Heart right ventricle (tissue), 16 donors: ENCODE measurements around the gene VSX1. TPM values are rescaled to one million over a fixed set of nuclear protein-coding genes. Genes with fewer than 3 reads are reported as not detected.

Source experiments
- ATAC-seq, 8 donors: fragments of 200-7000 bp; cut with Tn5 transposase; one replicate each; pipeline ENCODE4 v1.9.1; 2020; ENCODE audit warnings: mild to moderate bottlenecking in 8 of 8, moderate library complexity in 8 of 8, moderate number of reproducible peaks in 1 of 8
- DNase-seq, 2 donors: peaks; one replicate each; pipeline ENCODE4 v3.0.0-alpha.2; 2020
- H3K27ac ChIP-seq, 10 donors: fragments of 200-600 bp; sonication (generic) in 2 of 10; one replicate each; pipeline versions ENCODE4 v1.5.0 to v1.8.0; 2020 to 2022; ENCODE audit warnings: mild to moderate bottlenecking in 3 of 10
- H3K27me3 ChIP-seq, 7 donors: fragments of 200-600 bp; one replicate each; pipeline ENCODE4 v1.8.0; 2021 to 2022; ENCODE audit warnings: mild to moderate bottlenecking in 2 of 7
- H3K36me3 ChIP-seq, 9 donors: fragments of 200-600 bp; sonication (generic) in 1 of 9; one replicate each; pipeline versions ENCODE4 v1.5.0 to v1.8.0; 2020 to 2022; ENCODE audit warnings: mild to moderate bottlenecking in 2 of 9
- H3K4me1 ChIP-seq, 9 donors: fragments of 200-600 bp; sonication (generic) in 1 of 9; one replicate each; pipeline versions ENCODE4 v1.5.0 to v1.8.0; 2020 to 2022; ENCODE audit warnings: mild to moderate bottlenecking in 4 of 9
- H3K4me3 ChIP-seq, 10 donors: fragments of 200-600 bp; sonication (generic) in 2 of 10; one replicate each; pipeline versions ENCODE4 v1.5.0 to v1.8.0; 2020 to 2022; ENCODE audit warnings: mild to moderate bottlenecking in 7 of 10, moderate library complexity in 2 of 10
- H3K9me3 ChIP-seq, 11 donors: fragments of 200-600 bp in 10 of 11; sonication (generic) in 2 of 11; one replicate each; pipeline versions ENCODE4 v1.5.0 to v1.8.0; 2013 to 2022; ENCODE audit warnings: mild to moderate bottlenecking in 2 of 11, control low read depth in 1 of 11, moderate library complexity in 1 of 11
- CTCF ChIP-seq, 9 donors: fragments of 200-600 bp; sonication (generic) in 2 of 9; IDR thresholded peaks; one replicate each; pipeline versions ENCODE4 v1.5.0 to v1.8.0; 2021 to 2022; ENCODE audit warnings: antibody characterized with exemption in 9 of 9, mild to moderate bottlenecking in 5 of 9, moderate library complexity in 1 of 9
- WGBS, 2 donors: extraction: QIAGEN DNeasy Blood & Tissue Kit; methylation state at CpG; one replicate each; pipeline ENCODE4 v1.1.7; 2013; ENCODE audit warnings: inconsistent platforms in 1 of 2; 5-methylcytosine and 5-hydroxymethylcytosine counted together
- intact Hi-C, 10 donors: fragments of 100-400 bp; cut with DNase I; formaldehyde crosslinking; loops; one replicate each; pipeline versions ENCODE4 v1.11.1 to v1.14.2; 2022
- polyA plus RNA-seq, 2 donors: library from polyadenylated mRNA; stranded (reverse); fragments of 200-250 nt; gene quantifications; one replicate each; pipeline ENCODE4 v1.2.3, GENCODE V29; 2013
- total RNA-seq, 10 donors: library from RNA; stranded (reverse); fragmentation: NEBNext Ultra II Directional in 3 of 10; extraction: Animal tissue kit (Norgen Biotek cat#: 25700) in 3 of 10; gene quantifications; one replicate each; pipeline versions ENCODE4 v1.2.1 to v1.2.4, GENCODE V29; 2021 to 2023
- donor health status: Arrhythmogenic right ventricular cardiomyopathy.
- donor health status: ischemic (EF 13 %, LVEDD 7.1; RV severe dilation, severe dysfunction).
- donor health status: healthy with polysubstance abuse.
- donor health status: DM: no; HTN: yes; CAD: no.
- donor health status: DM: no; HTN: no; CAD: no.
- donor health status: ischemic (EF 25% LVEDD 6.9; RV normal size, moderate dysfunction).
- donor health status: ischemic (EF 25% LVEDD 5.7; RV mildly dilated, moderate dysfunction).
- donor health status: healthy.
- donor health status: DM: yes; HTN: yes; CAD: no.
- donor health status: Ischemic cardiomyopathy.
- donor health status: ischemic (EF 35%, LVEDD 5.7; RV mildly dilated, moderate dysfunction).
- donor health status: nonischemic (EF 11% LVEDD 7.7; RV severe dilation, severe dysfunction).
- donor health status: DM: yes; HTN: yes; CAD: no.
- donor health status: PGD.
- donor health status: ischemic (EF 29% LVEDD 5.4; RV normal size, mild dysfunction).
- donor health status: nonischemic (EF 23%, LVEDD 6.1; RV moderate dilation, normal function).

VSX1 gene
- total and polyA plus RNA-seq, 12 donors = 0.16 to 0.79 (median 0.34) TPM; not detected in 2

DNA sequence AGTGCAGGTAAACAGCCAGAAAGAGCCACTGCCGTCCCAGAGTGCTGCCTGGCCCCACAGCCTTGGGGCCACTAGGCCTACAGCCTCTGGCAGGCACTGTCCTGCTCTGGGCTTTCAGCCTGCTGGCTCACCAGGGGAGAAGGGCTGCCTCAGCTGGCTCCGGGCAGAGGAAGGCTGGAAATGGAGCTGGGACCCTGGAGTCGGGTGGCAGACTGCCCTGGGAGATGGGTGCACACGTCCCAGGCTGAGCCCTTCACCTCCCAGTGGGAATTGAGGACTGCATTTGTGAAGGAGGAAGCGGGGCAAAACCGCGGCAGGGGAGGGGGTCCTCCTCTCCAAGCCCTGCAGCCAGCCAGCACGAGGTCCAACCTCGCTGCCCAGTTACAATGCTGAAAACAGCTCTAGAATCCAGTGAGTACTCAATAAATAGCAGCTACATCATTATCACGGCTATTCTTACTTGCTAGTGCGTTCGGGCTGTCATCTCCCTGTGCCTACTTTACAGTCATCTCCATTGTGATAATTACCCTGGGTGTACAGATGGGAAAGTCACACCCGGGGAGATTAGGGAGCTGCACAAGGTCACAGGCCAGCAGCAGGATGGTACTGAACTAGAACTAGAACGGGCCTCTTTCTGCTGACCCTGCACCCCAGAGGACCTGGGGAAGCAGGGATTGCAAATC lies 37.1 kb downstream of the VSX1 start:
- intact Hi-C loops = loop anchor here in 2 of 10 donors (10.0 kb wide), 2 partner anchors 200 to 1630 kb away; partner anchors contain the start of gene PYGB (in 1 of the 2)

DNA sequence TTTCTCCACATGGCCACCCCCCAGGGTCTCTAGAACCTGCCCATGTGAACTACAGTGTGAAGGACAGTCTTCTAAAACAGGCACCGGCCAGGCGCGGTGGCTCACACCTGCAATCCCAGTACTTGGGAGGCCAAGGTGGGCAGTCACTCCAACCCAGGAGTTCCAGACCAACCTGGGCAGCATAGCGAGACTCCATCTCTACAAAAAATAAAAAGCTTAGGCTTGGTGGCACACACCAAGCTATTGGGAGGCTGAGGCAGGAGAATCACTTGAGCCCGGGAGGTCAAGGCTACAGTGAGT lies 37.7 kb downstream of the VSX1 start:
- Histone ChIP-seq H3K27me3 (no peaks in the 10 kb centered on the region), H3K4me1 (peaks cover 56 to 100% (median 92%) of the 10 kb centered on the region in 9 donors), H3K9me3 (no peaks in the 10 kb centered on the region), H3K4me3 (no peak overlapping the region), H3K27ac (peak overlapping the region; percentile 77 to 98 (median 90)), H3K36me3 (peaks cover 0 to 35% (median 7%) of the 10 kb centered on the region in 9 donors)
- intact Hi-C loops = loop anchor here in 2 of 10 donors (10.0 kb wide), 2 partner anchors 201 to 1629 kb away; partner anchors contain the start of gene PYGB (in 1 of the 2)
- no peak for TF ChIP-seq CTCF (IDR thresholded peaks at IDR 0.05)
- DNase-seq (no peak), ATAC-seq (no peak)
- WGBS, 2 donors = 98% methylated on average over 5 of the region's 5 CpGs

More for the DNA sequence above, 37.1 kb downstream of the VSX1 start:
- Histone ChIP-seq H3K27me3 (no peaks in the 10 kb centered on the region), H3K4me3 (no peak overlapping the region), H3K9me3 (no peaks in the 10 kb centered on the region), H3K36me3 (peaks cover 0 to 35% (median 7%) of the 10 kb centered on the region in 9 donors), H3K27ac (peak overlapping the region; percentile 77 to 98 (median 90)), H3K4me1 (peaks cover 54 to 100% (median 93%) of the 10 kb centered on the region in 9 donors)
- no peak for DNase-seq
- ATAC-seq = peak; percentile 18 to 64 (median 55)
- WGBS, 2 donors = 41 to 50% methylated on average over 14 of the region's 14 CpGs
- TF ChIP-seq CTCF (IDR thresholded peaks at IDR 0.05) = no peak

DNA sequence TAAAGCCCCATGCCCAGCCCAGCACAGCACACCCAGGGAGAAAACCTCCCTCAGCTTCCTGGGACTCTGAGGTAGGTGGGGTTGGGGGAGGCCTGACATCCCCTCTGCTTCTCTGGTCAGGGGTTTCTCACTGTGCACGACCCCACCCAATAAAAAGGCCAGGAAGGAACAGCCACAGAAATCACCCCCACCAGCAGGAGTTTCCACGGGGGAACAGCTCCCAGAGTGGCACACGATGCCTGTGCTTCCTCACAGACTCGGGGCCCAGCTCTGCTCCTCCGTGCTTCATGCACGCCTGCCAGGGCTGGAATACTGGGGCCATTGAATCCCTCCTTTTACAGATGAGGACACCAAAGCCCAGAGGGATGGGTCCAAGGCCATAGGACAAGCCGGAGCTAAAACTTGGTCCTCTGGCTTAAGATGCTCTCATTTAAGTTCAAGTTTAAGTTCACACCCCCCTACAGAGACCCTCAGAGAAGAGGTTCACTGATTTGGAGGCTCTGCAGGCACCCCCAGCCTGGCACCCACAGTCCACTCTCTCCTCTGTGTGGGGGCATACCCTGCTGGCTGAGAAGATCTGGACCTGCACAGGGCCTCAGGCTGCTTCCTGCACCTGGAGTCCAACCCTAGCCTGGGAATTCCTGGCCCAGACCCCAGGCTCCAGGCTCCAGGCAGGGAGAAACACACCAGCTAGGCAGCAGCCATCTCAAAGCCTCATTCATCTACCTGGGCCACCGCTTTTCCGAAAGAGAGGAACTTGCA lies 38.3 kb downstream of the VSX1 start:
- Histone ChIP-seq H3K27ac (peak overlapping the region; percentile 77 to 98 (median 90)), H3K4me1 (peaks cover 59 to 100% (median 96%) of the 10 kb centered on the region in 9 donors), H3K27me3 (no peaks in the 10 kb centered on the region), H3K36me3 (peaks cover 0 to 35% (median 7%) of the 10 kb centered on the region in 9 donors), H3K9me3 (no peaks in the 10 kb centered on the region), H3K4me3 (no peak overlapping the region)
- intact Hi-C loops = loop anchor here in 2 of 10 donors (10.0 kb wide), 2 partner anchors 201 to 1629 kb away; partner anchors contain the start of gene PYGB (in 1 of the 2)
- 67% methylated on average over 9 of the region's 9 CpGs for WGBS, 2 donors
- DNase-seq (no peak), ATAC-seq (no peak)
- TF ChIP-seq CTCF (IDR thresholded peaks at IDR 0.05) = no peak
